ENCODE data around the gene DDX47.

- TF ChIP-seq TAF1 (conservative IDR thresholded peaks at IDR 0.05) (no peak), FOXA1 (IDR thresholded peaks at IDR 0.05) (no peak), CTCF (IDR thresholded peaks at IDR 0.05; ENCODE audit: low read depth, low read length, missing input control) (no peak), RAD21 (IDR thresholded peaks at IDR 0.05) (no peak)
- TF ChIP-seq, protein P1, sequence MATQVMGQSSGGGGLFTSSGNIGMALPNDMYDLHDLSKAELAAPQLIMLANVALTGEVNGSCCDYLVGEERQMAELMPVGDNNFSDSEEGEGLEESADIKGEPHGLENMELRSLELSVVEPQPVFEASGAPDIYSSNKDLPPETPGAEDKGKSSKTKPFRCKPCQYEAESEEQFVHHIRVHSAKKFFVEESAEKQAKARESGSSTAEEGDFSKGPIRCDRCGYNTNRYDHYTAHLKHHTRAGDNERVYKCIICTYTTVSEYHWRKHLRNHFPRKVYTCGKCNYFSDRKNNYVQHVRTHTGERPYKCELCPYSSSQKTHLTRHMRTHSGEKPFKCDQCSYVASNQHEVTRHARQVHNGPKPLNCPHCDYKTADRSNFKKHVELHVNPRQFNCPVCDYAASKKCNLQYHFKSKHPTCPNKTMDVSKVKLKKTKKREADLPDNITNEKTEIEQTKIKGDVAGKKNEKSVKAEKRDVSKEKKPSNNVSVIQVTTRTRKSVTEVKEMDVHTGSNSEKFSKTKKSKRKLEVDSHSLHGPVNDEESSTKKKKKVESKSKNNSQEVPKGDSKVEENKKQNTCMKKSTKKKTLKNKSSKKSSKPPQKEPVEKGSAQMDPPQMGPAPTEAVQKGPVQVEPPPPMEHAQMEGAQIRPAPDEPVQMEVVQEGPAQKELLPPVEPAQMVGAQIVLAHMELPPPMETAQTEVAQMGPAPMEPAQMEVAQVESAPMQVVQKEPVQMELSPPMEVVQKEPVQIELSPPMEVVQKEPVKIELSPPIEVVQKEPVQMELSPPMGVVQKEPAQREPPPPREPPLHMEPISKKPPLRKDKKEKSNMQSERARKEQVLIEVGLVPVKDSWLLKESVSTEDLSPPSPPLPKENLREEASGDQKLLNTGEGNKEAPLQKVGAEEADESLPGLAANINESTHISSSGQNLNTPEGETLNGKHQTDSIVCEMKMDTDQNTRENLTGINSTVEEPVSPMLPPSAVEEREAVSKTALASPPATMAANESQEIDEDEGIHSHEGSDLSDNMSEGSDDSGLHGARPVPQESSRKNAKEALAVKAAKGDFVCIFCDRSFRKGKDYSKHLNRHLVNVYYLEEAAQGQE (IDR thresholded peaks at IDR 0.05) = no peak
- TF ChIP-seq, protein P2, sequence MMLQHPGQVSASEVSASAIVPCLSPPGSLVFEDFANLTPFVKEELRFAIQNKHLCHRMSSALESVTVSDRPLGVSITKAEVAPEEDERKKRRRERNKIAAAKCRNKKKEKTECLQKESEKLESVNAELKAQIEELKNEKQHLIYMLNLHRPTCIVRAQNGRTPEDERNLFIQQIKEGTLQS (IDR thresholded peaks at IDR 0.05) = no peak
These were observed 34.1 kb upstream of the DDX47 start for GRCh38 chr12:12779007-12779406.
